Lower lobe of right lung (tissue), 2 donors: ENCODE measurements around the gene FDCSP. TPM values are rescaled to one million over a fixed set of nuclear protein-coding genes. Genes with fewer than 3 reads are reported as not detected.

Experiments
- ATAC-seq, 2 donors: fragments of 200-7000 bp; cut with Tn5 transposase; one replicate each; pipeline ENCODE4 v1.9.1; 2020 to 2022; ENCODE audit warnings: mild to moderate bottlenecking in 2 of 2, moderate library complexity in 2 of 2
- DNase-seq: peaks from one replicate; pipeline ENCODE4 v3.0.0-alpha.2; 2020
- H3K27ac ChIP-seq: fragments of 200-600 bp; one replicate; pipeline ENCODE4 v1.8.0; 2022
- H3K27me3 ChIP-seq: fragments of 200-600 bp; one replicate; pipeline ENCODE4 v1.8.0; 2022; ENCODE audit warnings: low read depth
- H3K36me3 ChIP-seq: fragments of 200-600 bp; one replicate; pipeline ENCODE4 v1.8.0; 2022; ENCODE audit warnings: mild to moderate bottlenecking
- H3K4me1 ChIP-seq: fragments of 200-600 bp; one replicate; pipeline ENCODE4 v1.8.0; 2022
- H3K4me3 ChIP-seq: fragments of 200-600 bp; one replicate; pipeline ENCODE4 v1.8.0; 2022; ENCODE audit warnings: mild to moderate bottlenecking
- H3K9me3 ChIP-seq: fragments of 200-600 bp; one replicate; pipeline ENCODE4 v1.8.0; 2022
- CTCF ChIP-seq: fragments of 200-600 bp; IDR thresholded peaks from one replicate; pipeline ENCODE4 v1.8.0; 2022; ENCODE audit warnings: antibody characterized with exemption, mild to moderate bottlenecking
- intact Hi-C: fragments of 100-400 bp; cut with DNase I; formaldehyde crosslinking; loops from one replicate; pipeline ENCODE4 v1.11.0; 2022
- long read RNA-seq: library from polyadenylated mRNA; unstranded; transcript quantifications from one replicate; pipeline ENCODE4 v2.0.0, GENCODE V29; 2021
- total RNA-seq: library from RNA; stranded (reverse); fragmentation: NEBNext Ultra II Directional; extraction: Animal tissue kit (Norgen Biotek cat#: 25700); gene quantifications from one replicate; pipeline ENCODE4 v1.2.1, GENCODE V29; 2021
- donor health status: DM: no; HTN: yes; CAD: no; lungs with severe emphysema.

Gene FDCSP
- total RNA-seq = not detected
- long read RNA-seq = 0 reads

GRCh38 chr4:70225824-70226223 is at the start of gene FDCSP:
FDCSP (plus strand) TSS chr4:70226124; CDS start chr4:70231195, 5,071 bp downstream.
- Histone ChIP-seq H3K9me3 (no peaks in the 10 kb centered on the region), H3K4me3 (no peak within 1 kb of the TSS), H3K27me3 (no peaks in the 10 kb centered on the region), H3K4me1 (no peaks in the 10 kb centered on the region), H3K27ac (no peak within 1 kb of the TSS), H3K36me3 (no peaks in the 10 kb centered on the region)
- intact Hi-C loops = no loop called here
- ATAC-seq = no peak
- TF ChIP-seq CTCF = no peak
- no peak for DNase-seq

- no peak for TF ChIP-seq CTCF
- Histone ChIP-seq H3K27ac (no peak overlapping the region), H3K36me3 (no peaks in the 10 kb centered on the region), H3K4me3 (no peak overlapping the region), H3K4me1 (no peaks in the 10 kb centered on the region), H3K9me3 (no peaks in the 10 kb centered on the region), H3K27me3 (no peaks in the 10 kb centered on the region)
- intact Hi-C loops = no loop called here
- DNase-seq (no peak), ATAC-seq (no peak)
Observed at GRCh38 chr4:70177090-70177489, 48.8 kb upstream of the FDCSP start.

GRCh38 chr4:70178075-70178660 is 47.8 kb upstream of the FDCSP start:
- Histone ChIP-seq H3K9me3 (no peaks in the 10 kb centered on the region), H3K4me1 (no peaks in the 10 kb centered on the region), H3K4me3 (no peak overlapping the region), H3K27ac (no peak overlapping the region), H3K27me3 (no peaks in the 10 kb centered on the region), H3K36me3 (no peaks in the 10 kb centered on the region)
- DNase-seq (no peak), ATAC-seq (no peak)
- intact Hi-C loops = no loop called here
- no peak for TF ChIP-seq CTCF

GRCh38 chr4:70179811-70180210 is 46.1 kb upstream of the FDCSP start:
- ATAC-seq = no peak
- Histone ChIP-seq H3K4me3 (no peak overlapping the region), H3K4me1 (no peaks in the 10 kb centered on the region), H3K36me3 (no peaks in the 10 kb centered on the region), H3K27me3 (no peaks in the 10 kb centered on the region), H3K27ac (no peak overlapping the region), H3K9me3 (no peaks in the 10 kb centered on the region)
- no peak for DNase-seq
- no peak for TF ChIP-seq CTCF
- intact Hi-C loops = no loop called here

GRCh38 chr4:70181864-70182263 is 44.1 kb upstream of the FDCSP start:
- no peak for TF ChIP-seq CTCF

More at GRCh38 chr4:70181864-70182263, 44.1 kb upstream of the FDCSP start:
- intact Hi-C loops = no loop called here
- DNase-seq (no peak), ATAC-seq (no peak)
- no peaks in the 10 kb centered on the region for H3K4me1 ChIP-seq
- no peak overlapping the region for H3K27ac ChIP-seq
- H3K36me3 ChIP-seq = no peaks in the 10 kb centered on the region
- no peak overlapping the region for H3K4me3 ChIP-seq
- H3K27me3 ChIP-seq = no peaks in the 10 kb centered on the region
- H3K9me3 ChIP-seq = no peaks in the 10 kb centered on the region
